ENCODE measurements around the gene GRIA4.

The GRIA4 gene

GRCh38 chr11:105906517-105906916 is 296.6 kb downstream of the GRIA4 start:
- TF ChIP-seq, protein P1, sequence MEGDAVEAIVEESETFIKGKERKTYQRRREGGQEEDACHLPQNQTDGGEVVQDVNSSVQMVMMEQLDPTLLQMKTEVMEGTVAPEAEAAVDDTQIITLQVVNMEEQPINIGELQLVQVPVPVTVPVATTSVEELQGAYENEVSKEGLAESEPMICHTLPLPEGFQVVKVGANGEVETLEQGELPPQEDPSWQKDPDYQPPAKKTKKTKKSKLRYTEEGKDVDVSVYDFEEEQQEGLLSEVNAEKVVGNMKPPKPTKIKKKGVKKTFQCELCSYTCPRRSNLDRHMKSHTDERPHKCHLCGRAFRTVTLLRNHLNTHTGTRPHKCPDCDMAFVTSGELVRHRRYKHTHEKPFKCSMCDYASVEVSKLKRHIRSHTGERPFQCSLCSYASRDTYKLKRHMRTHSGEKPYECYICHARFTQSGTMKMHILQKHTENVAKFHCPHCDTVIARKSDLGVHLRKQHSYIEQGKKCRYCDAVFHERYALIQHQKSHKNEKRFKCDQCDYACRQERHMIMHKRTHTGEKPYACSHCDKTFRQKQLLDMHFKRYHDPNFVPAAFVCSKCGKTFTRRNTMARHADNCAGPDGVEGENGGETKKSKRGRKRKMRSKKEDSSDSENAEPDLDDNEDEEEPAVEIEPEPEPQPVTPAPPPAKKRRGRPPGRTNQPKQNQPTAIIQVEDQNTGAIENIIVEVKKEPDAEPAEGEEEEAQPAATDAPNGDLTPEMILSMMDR (IDR thresholded peaks at IDR 0.05; ENCODE audit: borderline replicate concordance, insufficient read depth, low read depth, low read length): no peak
- no peak overlapping the region for H3K4me3 ChIP-seq (ENCODE audit: low read depth, low read length)

DNA sequence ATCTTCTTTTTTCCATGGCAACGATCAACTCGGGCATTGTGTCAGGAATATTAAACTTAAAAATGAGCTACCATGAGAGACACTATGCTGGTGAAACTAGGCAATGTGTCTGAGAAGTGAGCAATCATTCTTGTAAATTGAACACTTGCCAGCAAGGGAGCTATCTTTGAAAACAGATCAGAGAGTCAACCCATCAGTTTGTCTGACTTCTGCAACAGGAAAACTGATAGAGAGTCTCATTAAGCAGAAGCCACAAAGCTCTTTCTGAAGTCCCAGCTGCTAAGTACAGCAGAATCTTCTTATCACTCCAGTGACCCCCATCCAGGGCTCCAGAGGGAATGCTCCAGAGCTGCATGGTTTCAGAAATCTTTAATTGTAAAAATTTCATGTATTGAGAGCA is 297.4 kb downstream of the GRIA4 start:
- H3K4me3 ChIP-seq (ENCODE audit: low read depth, low read length): no peak overlapping the region
- TF ChIP-seq, protein P1 (IDR thresholded peaks at IDR 0.05; ENCODE audit: borderline replicate concordance, insufficient read depth, low read depth, low read length): no peak

- H3K4me3 ChIP-seq (ENCODE audit: low read depth, low read length): no peak overlapping the region
- TF ChIP-seq, protein P1 (IDR thresholded peaks at IDR 0.05; ENCODE audit: borderline replicate concordance, insufficient read depth, low read depth, low read length): no peak
These were observed 300.3 kb downstream of the GRIA4 start for GRCh38 chr11:105910095-105910715.

- TF ChIP-seq, protein P1 (IDR thresholded peaks at IDR 0.05; ENCODE audit: borderline replicate concordance, insufficient read depth, low read depth, low read length): no peak
- no peak overlapping the region for H3K4me3 ChIP-seq (ENCODE audit: low read depth, low read length)
These were observed 301.6 kb downstream of the GRIA4 start for GRCh38 chr11:105911454-105911853.

DNA sequence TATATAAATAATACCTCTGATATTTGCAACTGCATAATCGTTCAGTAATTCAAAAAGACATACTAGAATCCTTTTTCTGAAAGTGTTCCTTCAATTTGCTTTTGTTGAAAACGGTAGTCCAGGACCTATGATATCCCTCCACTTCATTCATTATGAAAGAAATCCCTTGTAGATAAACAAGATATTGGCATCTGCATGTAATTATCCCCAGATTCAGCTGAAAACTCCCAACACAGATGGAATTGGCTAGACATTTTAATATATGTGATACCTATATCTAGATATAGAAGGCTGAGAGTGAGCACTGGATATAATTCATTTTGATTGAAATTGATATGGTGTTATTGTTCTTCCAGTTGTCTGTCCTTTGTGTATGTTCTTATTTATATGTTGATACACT is 302.8 kb downstream of the GRIA4 start:
- H3K4me3 ChIP-seq (ENCODE audit: low read depth, low read length): no peak overlapping the region
- TF ChIP-seq, protein P1 (IDR thresholded peaks at IDR 0.05; ENCODE audit: borderline replicate concordance, insufficient read depth, low read depth, low read length): no peak

DNA sequence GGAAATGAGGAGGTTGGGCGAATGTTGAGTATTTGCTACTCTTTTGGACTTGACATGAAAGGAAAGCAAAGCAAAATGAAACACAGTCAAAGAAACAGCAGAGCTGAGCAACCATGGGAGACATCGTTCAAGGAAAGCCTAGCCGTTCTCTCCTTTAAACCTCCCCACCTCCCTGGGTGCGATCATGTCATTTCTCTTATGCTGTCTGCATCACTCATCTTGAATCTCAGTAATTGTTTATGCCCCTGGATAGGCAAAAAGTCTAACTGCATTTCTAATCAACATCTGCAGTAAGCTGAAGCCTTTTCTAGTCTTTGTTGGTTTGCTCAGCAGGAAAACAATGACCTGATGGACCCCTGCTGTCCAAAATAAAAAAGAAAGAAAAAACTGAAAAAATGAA is 305.1 kb downstream of the GRIA4 start:
- no peak overlapping the region for H3K4me3 ChIP-seq (ENCODE audit: low read depth, low read length)
- TF ChIP-seq, protein P1 (IDR thresholded peaks at IDR 0.05; ENCODE audit: borderline replicate concordance, insufficient read depth, low read depth, low read length): no peak

GRCh38 chr11:105918039-105918438 is 308.2 kb downstream of the GRIA4 start:
- TF ChIP-seq, protein P1 (IDR thresholded peaks at IDR 0.05; ENCODE audit: borderline replicate concordance, insufficient read depth, low read depth, low read length): no peak
- no peak overlapping the region for H3K4me3 ChIP-seq (ENCODE audit: low read depth, low read length)
